ENCODE results near the gene STX4. TPM values are rescaled to one million over a fixed set of nuclear protein-coding genes. Genes with fewer than 3 reads are reported as not detected.

Gene STX4
- total RNA-seq, 4 donors from 2014 or later = 36.8 to 54.0 (median 41.0) TPM

DNA sequence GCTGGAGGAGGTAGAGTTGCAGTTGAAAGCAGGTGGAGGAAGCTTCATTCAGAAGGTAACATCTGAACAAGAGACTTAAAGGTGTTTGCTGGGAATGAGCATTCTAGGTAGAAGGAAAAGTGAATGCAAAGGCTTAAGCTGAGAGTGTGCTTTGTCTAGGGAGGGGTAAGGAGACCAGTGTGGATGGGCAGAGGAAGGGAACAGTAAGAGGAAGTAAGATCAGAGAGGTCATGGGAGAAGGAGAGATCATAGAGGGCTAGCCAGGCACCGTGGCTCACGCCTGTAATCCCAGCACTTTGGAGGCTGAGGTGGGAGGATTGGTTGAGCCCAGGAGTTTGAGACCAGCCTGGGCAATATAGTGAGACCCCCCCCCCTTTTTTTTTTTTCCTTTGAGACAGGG is 3.3 kb downstream of the STX4 start:
- intact Hi-C loops (cut with DNase I) = no loop called here
- H3K36me3 ChIP-seq = peaks cover 28 to 70% (median 61%) of the 10 kb centered on the region in 4 donors
- no peaks in the 10 kb centered on the region for H3K9me3 ChIP-seq
- TF ChIP-seq POLR2AphosphoS5 (IDR thresholded peaks at IDR 0.05) (no peak), POLR2A (IDR thresholded peaks at IDR 0.05; ENCODE audit: low read depth) (no peak), EP300 (IDR thresholded peaks at IDR 0.05) (no peak), CTCF (IDR thresholded peaks at IDR 0.05) (no peak)
- no peak for DNase-seq (ENCODE audit: extremely low spot score)
- H3K4me1 ChIP-seq = peaks cover 17 to 36% (median 31%) of the 10 kb centered on the region in 4 donors
- WGBS = 39% methylated on average over 2 of the region's 2 CpGs
- H3K4me3 ChIP-seq = no peak overlapping the region
- H3K27me3 ChIP-seq = no peaks in the 10 kb centered on the region
- no peak overlapping the region for H3K27ac ChIP-seq (replicated peaks in 1 of 4)

- no peak overlapping the region for H3K27ac ChIP-seq (replicated peaks in 1 of 4)
- H3K4me3 ChIP-seq = no peak overlapping the region
- DNase-seq (ENCODE audit: extremely low spot score) = no peak
- 92% methylated on average over 2 of the region's 2 CpGs for WGBS
- no peaks in the 10 kb centered on the region for H3K9me3 ChIP-seq
- H3K36me3 ChIP-seq = peaks cover 28 to 88% (median 75%) of the 10 kb centered on the region in 4 donors
- peaks cover 13 to 36% (median 27%) of the 10 kb centered on the region in 4 donors for H3K4me1 ChIP-seq
- intact Hi-C loops (cut with DNase I) = no loop called here
- H3K27me3 ChIP-seq = no peaks in the 10 kb centered on the region
- no peak for TF ChIP-seq EP300 (IDR thresholded peaks at IDR 0.05)
- TF ChIP-seq CTCF (IDR thresholded peaks at IDR 0.05) = no peak
- TF ChIP-seq POLR2AphosphoS5 (IDR thresholded peaks at IDR 0.05) = no peak
- no peak for TF ChIP-seq POLR2A (IDR thresholded peaks at IDR 0.05; ENCODE audit: low read depth)
Measured at GRCh38 chr16:31038993-31039392, 5.6 kb downstream of the STX4 start.

DNA sequence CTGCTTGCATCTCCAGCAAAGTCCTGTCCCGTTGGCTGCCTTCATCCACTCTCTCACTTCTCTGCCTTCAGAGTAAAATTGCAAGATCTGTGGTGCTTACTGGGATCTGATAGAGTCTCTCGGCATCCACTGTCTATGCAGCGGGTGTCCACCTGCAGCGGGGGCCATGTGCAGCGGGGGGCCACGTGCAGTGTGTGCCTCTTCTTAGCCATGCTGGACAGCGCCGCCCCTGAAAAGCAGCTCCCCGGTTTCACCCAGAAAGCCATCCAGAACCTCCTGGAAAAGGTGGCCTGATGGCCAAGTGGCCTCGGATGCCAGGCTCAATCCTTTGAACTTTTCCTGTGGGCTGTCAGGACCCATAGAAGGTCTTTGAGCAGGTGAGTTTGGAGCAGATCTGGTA is 9.5 kb downstream of the STX4 start:
- peaks cover 24 to 55% (median 49%) of the 10 kb centered on the region in 4 donors for H3K36me3 ChIP-seq
- intact Hi-C loops (cut with DNase I) = no loop called here

DNA sequence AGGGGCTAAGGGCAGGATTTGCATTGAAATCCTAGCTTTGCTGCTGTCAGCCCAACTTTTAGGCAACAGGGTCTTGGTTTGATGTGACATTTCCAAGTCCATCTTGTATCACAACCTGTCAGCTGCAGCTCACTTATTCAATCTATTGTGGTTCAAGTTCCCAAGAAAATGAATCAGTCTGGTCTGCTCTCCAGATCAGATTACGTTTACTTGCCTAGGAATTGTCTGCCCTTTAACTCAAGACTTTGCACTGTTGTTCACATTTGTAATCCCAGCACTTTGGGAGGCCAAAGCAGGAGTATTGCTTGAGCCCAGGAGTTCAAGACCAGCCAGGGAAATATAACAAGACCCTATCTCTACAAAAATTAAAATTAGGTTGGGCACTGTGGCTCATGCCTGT is 10.0 kb downstream of the STX4 start:
- intact Hi-C loops (cut with DNase I) = no loop called here
- TF ChIP-seq POLR2AphosphoS5 (IDR thresholded peaks at IDR 0.05) = no peak
- TF ChIP-seq POLR2A (IDR thresholded peaks at IDR 0.05; ENCODE audit: low read depth) = no peak
- no peak for TF ChIP-seq EP300 (IDR thresholded peaks at IDR 0.05)
- TF ChIP-seq CTCF (IDR thresholded peaks at IDR 0.05) = no peak
- Histone ChIP-seq H3K4me1 (peaks cover 0 to 10% (median 8%) of the 10 kb centered on the region in 4 donors), H3K27ac (replicated peaks in 1 of 4) (no peak overlapping the region), H3K36me3 (peaks cover 19 to 50% (median 44%) of the 10 kb centered on the region in 4 donors), H3K4me3 (no peak overlapping the region), H3K9me3 (no peaks in the 10 kb centered on the region), H3K27me3 (no peaks in the 10 kb centered on the region)
- no peak for DNase-seq (ENCODE audit: extremely low spot score)
- WGBS = 91% methylated on average over 1 of the region's 1 CpG

More for the DNA sequence above, 9.5 kb downstream of the STX4 start:
- no peak for DNase-seq (ENCODE audit: extremely low spot score)
- WGBS = 67% methylated on average over 1 of the region's 10 CpGs
- H3K27ac ChIP-seq (replicated peaks in 1 of 4) = no peak overlapping the region
- TF ChIP-seq CTCF (IDR thresholded peaks at IDR 0.05) = no peak
- TF ChIP-seq POLR2AphosphoS5 (IDR thresholded peaks at IDR 0.05) = no peak
- TF ChIP-seq EP300 (IDR thresholded peaks at IDR 0.05) = no peak
- TF ChIP-seq POLR2A (IDR thresholded peaks at IDR 0.05; ENCODE audit: low read depth) = no peak
- H3K4me3 ChIP-seq = no peak overlapping the region
- no peaks in the 10 kb centered on the region for H3K9me3 ChIP-seq
- H3K4me1 ChIP-seq = peaks cover 0 to 10% (median 8%) of the 10 kb centered on the region in 4 donors
- no peaks in the 10 kb centered on the region for H3K27me3 ChIP-seq

GRCh38 chr16:31043898-31044481 is 10.6 kb downstream of the STX4 start:
- Histone ChIP-seq H3K27ac (replicated peaks in 1 of 4) (no peak overlapping the region), H3K4me1 (peaks cover 0 to 10% (median 8%) of the 10 kb centered on the region in 4 donors), H3K9me3 (no peaks in the 10 kb centered on the region), H3K4me3 (no peak overlapping the region), H3K36me3 (peaks cover 13 to 44% (median 37%) of the 10 kb centered on the region in 4 donors), H3K27me3 (no peaks in the 10 kb centered on the region)
- intact Hi-C loops (cut with DNase I) = no loop called here
- TF ChIP-seq POLR2A (IDR thresholded peaks at IDR 0.05; ENCODE audit: low read depth) (no peak), POLR2AphosphoS5 (IDR thresholded peaks at IDR 0.05) (no peak), CTCF (IDR thresholded peaks at IDR 0.05) (no peak), EP300 (IDR thresholded peaks at IDR 0.05) (no peak)
- WGBS = 85% methylated on average over 4 of the region's 4 CpGs
- no peak for DNase-seq (ENCODE audit: extremely low spot score)

Measured in esophagus muscularis mucosa (tissue), 4 donors.